MM.1S (cell line): ENCODE measurements around the gene KCMF1.

ENCODE experiments used
- DNase-seq: peaks from one replicate; pipeline ENCODE4 v3.0.0-alpha.2; 2015
- H2AFZ ChIP-seq: fragments of 300-600 bp; sonication (generic); 2 replicates; pipeline ENCODE4 v1.6.0; 2016; ENCODE audit warnings: antibody characterized with exemption, low read length
- H3F3A ChIP-seq: fragments of 300-600 bp; sonication (generic); 2 replicates; pipeline ENCODE4 v1.6.1; 2016; ENCODE audit warnings: mild to moderate bottlenecking, antibody characterized with exemption, low read length, moderate library complexity, mixed read lengths; ENCODE audit not compliant: insufficient read depth
- H3K27ac ChIP-seq: fragments of 300-600 bp; sonication (generic); 2 replicates; pipeline ENCODE4 v1.5.1; 2016; ENCODE audit warnings: mild to moderate bottlenecking, low read length
- H3K27me3 ChIP-seq: fragments of 300-600 bp; sonication (generic); replicated peaks from 2 replicates; pipeline ENCODE4 v1.6.0; 2016; ENCODE audit warnings: low read length; ENCODE audit not compliant: insufficient read depth
- H3K36me3 ChIP-seq: fragments of 300-600 bp; sonication (generic); replicated peaks from 2 replicates; pipeline ENCODE4 v1.6.1; 2016; ENCODE audit warnings: mild to moderate bottlenecking, low read length, mixed read lengths; ENCODE audit not compliant: insufficient read depth
- H3K4me1 ChIP-seq: fragments of 300-600 bp; sonication (generic); 2 replicates; pipeline ENCODE4 v1.6.1; 2016; ENCODE audit warnings: low read length, mixed read lengths
- H3K4me2 ChIP-seq: fragments of 300-600 bp; sonication (generic); 2 replicates; pipeline ENCODE4 v1.6.0; 2016; ENCODE audit warnings: low read depth, low read length
- H3K4me3 ChIP-seq: fragments of 300-600 bp; sonication (generic); 2 replicates; pipeline ENCODE4 v1.5.1; 2016; ENCODE audit warnings: low read length, mixed read lengths
- H3K79me2 ChIP-seq: fragments of 300-600 bp; sonication (generic); 2 replicates; pipeline ENCODE4 v1.6.1; 2016; ENCODE audit warnings: mixed run types, low read length, mixed read lengths
- H3K9ac ChIP-seq: fragments of 300-600 bp; sonication (generic); 2 replicates; pipeline ENCODE4 v1.6.1; 2016; ENCODE audit warnings: low read length, mixed read lengths
- H3K9me2 ChIP-seq: fragments of 300-600 bp; sonication (generic); replicated peaks from 2 replicates; pipeline ENCODE4 v1.6.1; 2016; ENCODE audit warnings: mild to moderate bottlenecking, low read length, mixed read lengths; ENCODE audit not compliant: insufficient read depth
- H3K9me3 ChIP-seq: fragments of 300-600 bp; sonication (generic); replicated peaks from 2 replicates; pipeline ENCODE4 v1.6.1; 2016; ENCODE audit warnings: mild to moderate bottlenecking, low read length, mixed read lengths; ENCODE audit not compliant: insufficient read depth
- H4K20me1 ChIP-seq: fragments of 300-600 bp; sonication (generic); 2 replicates; pipeline ENCODE4 v1.6.1; 2016; ENCODE audit warnings: mild to moderate bottlenecking, low read length, moderate library complexity, mixed read lengths; ENCODE audit not compliant: insufficient read depth
- EZH2 ChIP-seq: fragments of 300-600 bp; sonication (generic); optimal IDR thresholded peaks from 2 replicates; pipeline ENCODE3; 2017; ENCODE audit warnings: low read depth, mild to moderate bottlenecking, antibody characterized with exemption, low read length, mixed read lengths
- EZH2phosphoT487 ChIP-seq: fragments of 300-600 bp; sonication (generic); IDR thresholded peaks from 2 replicates; pipeline ENCODE4 v1.6.1; 2018; ENCODE audit warnings: antibody characterized with exemption, low read length
- TF ChIP-seq, protein P1 (sequence below): fragments of 300-600 bp; sonication (generic); IDR thresholded peaks from 2 replicates; pipeline ENCODE4 v1.5.1; 2016; ENCODE audit warnings: antibody characterized with exemption, low read length, mixed read lengths

Gene KCMF1

DNA sequence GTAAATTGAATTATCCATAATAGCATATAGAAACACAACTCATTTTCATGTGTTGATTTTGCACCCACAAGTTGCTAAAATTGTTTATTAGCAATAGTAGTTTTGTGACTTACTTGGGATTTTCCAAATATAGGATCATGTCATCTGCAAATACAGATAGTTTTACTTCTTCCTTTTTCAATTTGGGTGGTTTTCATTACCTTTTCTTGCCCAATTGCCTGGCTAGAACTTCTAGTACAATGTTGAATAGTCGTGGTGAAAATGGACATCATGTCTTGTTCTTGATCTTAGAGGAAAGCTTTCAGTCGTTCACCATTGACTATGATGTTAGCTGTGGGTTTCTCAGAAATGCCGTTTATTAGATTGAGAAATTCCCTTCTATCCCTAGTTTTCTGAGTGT, 102.1 kb downstream of the KCMF1 start:
- H3K36me3 ChIP-seq: no peaks in the 10 kb centered on the region
- no peak overlapping the region for H3K4me2 ChIP-seq
- H2AFZ ChIP-seq: no peak overlapping the region
- H3K9me3 ChIP-seq: no peaks in the 10 kb centered on the region
- no peaks in the 10 kb centered on the region for H3K9me2 ChIP-seq
- no peaks in the 10 kb centered on the region for H3K4me1 ChIP-seq
- no peaks in the 10 kb centered on the region for H4K20me1 ChIP-seq
- no peak overlapping the region for H3K4me3 ChIP-seq
- H3F3A ChIP-seq: no peaks in the 10 kb centered on the region
- no peaks in the 10 kb centered on the region for H3K27me3 ChIP-seq
- no peaks in the 10 kb centered on the region for H3K79me2 ChIP-seq
- no peak overlapping the region for H3K27ac ChIP-seq
- TF ChIP-seq EZH2 (no peak), EZH2phosphoT487 (no peak)
- TF ChIP-seq, protein P1, sequence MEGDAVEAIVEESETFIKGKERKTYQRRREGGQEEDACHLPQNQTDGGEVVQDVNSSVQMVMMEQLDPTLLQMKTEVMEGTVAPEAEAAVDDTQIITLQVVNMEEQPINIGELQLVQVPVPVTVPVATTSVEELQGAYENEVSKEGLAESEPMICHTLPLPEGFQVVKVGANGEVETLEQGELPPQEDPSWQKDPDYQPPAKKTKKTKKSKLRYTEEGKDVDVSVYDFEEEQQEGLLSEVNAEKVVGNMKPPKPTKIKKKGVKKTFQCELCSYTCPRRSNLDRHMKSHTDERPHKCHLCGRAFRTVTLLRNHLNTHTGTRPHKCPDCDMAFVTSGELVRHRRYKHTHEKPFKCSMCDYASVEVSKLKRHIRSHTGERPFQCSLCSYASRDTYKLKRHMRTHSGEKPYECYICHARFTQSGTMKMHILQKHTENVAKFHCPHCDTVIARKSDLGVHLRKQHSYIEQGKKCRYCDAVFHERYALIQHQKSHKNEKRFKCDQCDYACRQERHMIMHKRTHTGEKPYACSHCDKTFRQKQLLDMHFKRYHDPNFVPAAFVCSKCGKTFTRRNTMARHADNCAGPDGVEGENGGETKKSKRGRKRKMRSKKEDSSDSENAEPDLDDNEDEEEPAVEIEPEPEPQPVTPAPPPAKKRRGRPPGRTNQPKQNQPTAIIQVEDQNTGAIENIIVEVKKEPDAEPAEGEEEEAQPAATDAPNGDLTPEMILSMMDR: no peak
- DNase-seq: no peak
- H3K9ac ChIP-seq: no peak overlapping the region

DNA sequence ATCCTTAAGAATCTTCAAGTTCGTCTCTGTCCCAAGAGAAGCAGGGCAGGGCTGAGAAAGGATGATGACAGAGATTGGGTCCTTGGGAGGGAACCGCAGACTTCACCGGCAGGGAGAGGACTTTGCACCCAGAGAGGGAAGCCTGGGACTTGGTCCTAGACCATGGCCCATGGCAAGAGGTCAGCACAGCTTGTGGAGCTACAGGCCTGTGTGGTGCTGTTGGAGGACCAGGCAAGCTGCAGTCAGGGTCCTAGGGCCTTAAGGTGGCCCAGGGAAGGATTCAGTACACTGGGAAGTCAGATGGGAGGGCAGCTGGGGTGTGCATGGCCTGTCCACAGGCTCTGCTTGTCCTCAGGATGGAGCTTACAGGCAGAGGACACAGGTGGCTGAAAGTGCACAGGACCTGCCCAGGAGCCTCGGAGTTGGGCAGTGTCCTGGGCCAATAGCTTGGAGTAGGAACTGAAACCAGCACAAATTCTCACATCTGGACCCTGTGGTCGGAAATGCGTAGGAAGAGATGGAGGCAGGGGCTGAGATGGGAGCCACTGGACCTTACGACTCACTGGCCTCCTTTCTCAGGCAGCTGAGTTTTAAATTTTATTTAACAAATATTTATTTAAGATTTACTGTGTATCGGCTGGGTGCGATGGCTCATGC, 105.8 kb downstream of the KCMF1 start:
- TF ChIP-seq, protein P1: no peak
- TF ChIP-seq EZH2phosphoT487 (no peak), EZH2 (no peak)
- DNase-seq: no peak
- Histone ChIP-seq H3K36me3 (no peaks in the 10 kb centered on the region), H3F3A (no peaks in the 10 kb centered on the region), H3K9ac (no peak overlapping the region), H3K4me3 (no peak overlapping the region), H3K79me2 (no peaks in the 10 kb centered on the region), H3K27ac (no peak overlapping the region), H3K9me3 (no peaks in the 10 kb centered on the region), H3K4me2 (no peak overlapping the region), H3K27me3 (no peaks in the 10 kb centered on the region), H4K20me1 (no peaks in the 10 kb centered on the region), H3K9me2 (no peaks in the 10 kb centered on the region), H2AFZ (no peak overlapping the region), H3K4me1 (no peaks in the 10 kb centered on the region)

DNA sequence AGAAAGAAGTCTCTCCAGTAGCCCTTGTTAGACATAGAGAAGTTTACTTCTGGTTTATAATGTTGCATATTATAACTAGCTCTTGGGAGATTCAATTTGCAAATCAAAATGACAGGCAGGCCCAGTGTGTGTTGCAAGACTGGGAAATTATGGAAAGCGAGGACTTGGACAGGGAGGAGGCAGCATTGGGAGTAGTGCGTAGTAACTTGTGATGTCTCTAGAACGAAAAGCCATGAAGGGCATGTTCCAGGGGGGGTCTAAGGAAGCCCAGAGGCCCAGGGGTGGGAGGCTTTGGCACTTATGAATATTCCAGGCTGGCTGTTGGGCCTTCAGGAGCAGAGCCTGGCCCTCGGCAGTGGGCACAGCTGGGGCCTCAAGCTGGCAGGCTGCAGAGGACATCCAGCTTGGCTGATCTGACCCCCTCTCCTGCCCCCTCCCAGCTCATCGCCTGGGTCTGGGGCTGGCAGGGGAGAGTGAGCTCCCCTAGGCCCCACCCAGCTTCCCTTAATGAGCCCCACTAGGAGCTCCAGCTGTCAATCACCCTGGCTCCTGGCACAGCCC, 107.0 kb downstream of the KCMF1 start:
- no peaks in the 10 kb centered on the region for H3K4me1 ChIP-seq
- no peaks in the 10 kb centered on the region for H3K79me2 ChIP-seq
- H2AFZ ChIP-seq: no peak overlapping the region
- H3K27me3 ChIP-seq: no peaks in the 10 kb centered on the region
- no peaks in the 10 kb centered on the region for H3K9me2 ChIP-seq
- H3K4me3 ChIP-seq: no peak overlapping the region
- no peak overlapping the region for H3K9ac ChIP-seq
- no peaks in the 10 kb centered on the region for H3K36me3 ChIP-seq
- no peak overlapping the region for H3K4me2 ChIP-seq
- H3F3A ChIP-seq: no peaks in the 10 kb centered on the region
- no peaks in the 10 kb centered on the region for H3K9me3 ChIP-seq
- no peaks in the 10 kb centered on the region for H4K20me1 ChIP-seq
- H3K27ac ChIP-seq: no peak overlapping the region
- TF ChIP-seq EZH2phosphoT487 (no peak), EZH2 (no peak)
- TF ChIP-seq, protein P1: no peak
- no peak for DNase-seq
